Activated CD4-positive, alpha-beta T cell treated with anti-CD3 and anti-CD28 coated beads, Interleukin-2, amount 50 U/mL, for 1 hour (primary cell): Measurements from ENCODE around the gene KLC3.
"Not testable (repeated sequence)": the region's sequence is repeated elsewhere in the genome, so short reads cannot be mapped to it uniquely, and the experiment has no call there.

ENCODE experiments used
- DNase-seq: peaks from one replicate; pipeline ENCODE4 v3.0.0-alpha.2; 2020

The KLC3 gene

GRCh38 chr19:45320997-45321775, 19.4 kb upstream of the KLC3 start:
- no peak for DNase-seq

GRCh38 chr19:45321848-45322247, 18.7 kb upstream of the KLC3 start:
- DNase-seq, result no peak

GRCh38 chr19:45322311-45322710, 18.2 kb upstream of the KLC3 start:
- DNase-seq, result no peak

- DNase-seq, result no peak
Observed at GRCh38 chr19:45322744-45323281, 17.7 kb upstream of the KLC3 start, which contains the start of gene CKM. Gene CKM, minus strand, starts transcription at chr19:45322875. Its CDS starts 3,162 bp downstream, at chr19:45319713.

DNA sequence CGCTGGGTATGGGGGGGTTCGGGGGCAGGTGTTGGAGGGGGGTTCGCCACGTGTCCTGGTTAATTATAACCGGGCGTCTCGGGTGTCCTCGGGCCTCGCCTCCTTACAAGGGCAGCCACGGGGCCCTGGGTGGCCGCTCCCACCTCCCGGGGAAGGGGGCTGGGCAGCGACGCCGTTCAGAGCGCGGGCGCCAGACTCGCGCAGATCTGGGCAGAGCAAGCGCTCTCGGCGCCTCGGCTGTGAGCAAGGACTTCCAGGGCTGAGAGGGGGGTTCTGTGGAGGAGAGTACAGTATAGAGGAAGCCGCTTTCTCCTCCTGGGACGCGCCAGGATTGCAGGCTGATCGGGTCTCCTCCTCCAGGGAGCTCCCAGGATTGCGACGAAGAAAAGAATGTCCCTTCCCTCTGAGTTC, 16.9 kb upstream of the KLC3 start:
- no peak for DNase-seq

DNA sequence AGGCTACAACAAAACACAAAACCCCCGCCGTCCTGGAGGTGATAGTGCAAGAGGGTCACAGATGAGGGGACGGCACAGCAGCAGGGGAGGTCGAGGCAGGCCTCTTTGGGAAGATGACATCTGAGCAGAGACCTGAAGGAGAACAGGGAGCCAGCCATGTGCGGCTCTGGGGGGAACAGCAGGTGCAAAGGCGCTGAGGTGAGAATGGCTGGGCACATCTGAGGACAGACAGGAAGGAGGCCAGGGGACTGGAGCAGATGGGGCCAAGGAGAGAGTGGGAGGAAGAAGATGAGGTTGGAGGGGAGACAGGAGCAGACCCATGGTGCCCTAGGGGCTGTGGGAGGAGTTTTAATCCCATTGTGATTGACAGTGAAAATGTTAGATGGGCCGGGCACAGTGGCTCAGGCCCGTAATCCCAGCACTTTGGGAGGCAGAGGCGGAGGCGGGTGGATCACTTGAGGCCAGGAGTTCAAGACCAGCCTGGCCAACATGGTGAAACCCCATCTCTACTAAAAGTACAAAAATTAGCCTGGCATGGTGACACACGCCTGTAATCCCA, 16.1 kb upstream of the KLC3 start:
- no peak for DNase-seq

- no peak for DNase-seq
Observed at GRCh38 chr19:45327404-45328143, 13.0 kb upstream of the KLC3 start.

DNA sequence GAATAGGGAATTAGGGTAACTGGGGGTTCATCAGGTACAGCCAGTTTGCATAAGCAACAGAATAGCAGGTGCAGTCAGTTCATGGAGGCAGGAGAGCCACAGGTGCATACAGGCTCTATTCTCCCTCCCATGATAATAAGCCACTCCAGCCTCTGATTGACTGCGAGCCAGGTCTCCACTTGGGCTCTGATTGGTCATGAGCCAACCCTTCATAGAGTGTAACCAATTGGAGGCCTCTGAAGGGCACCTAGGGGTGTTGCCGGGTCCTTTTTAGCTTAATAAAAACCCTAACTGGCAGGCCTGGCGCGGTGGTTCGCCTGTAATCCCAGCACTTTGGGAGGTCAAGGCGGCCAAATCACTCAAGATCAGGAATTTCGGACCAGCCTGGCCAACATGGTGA, 9.1 kb upstream of the KLC3 start:
- DNase-seq, result no peak

DNA sequence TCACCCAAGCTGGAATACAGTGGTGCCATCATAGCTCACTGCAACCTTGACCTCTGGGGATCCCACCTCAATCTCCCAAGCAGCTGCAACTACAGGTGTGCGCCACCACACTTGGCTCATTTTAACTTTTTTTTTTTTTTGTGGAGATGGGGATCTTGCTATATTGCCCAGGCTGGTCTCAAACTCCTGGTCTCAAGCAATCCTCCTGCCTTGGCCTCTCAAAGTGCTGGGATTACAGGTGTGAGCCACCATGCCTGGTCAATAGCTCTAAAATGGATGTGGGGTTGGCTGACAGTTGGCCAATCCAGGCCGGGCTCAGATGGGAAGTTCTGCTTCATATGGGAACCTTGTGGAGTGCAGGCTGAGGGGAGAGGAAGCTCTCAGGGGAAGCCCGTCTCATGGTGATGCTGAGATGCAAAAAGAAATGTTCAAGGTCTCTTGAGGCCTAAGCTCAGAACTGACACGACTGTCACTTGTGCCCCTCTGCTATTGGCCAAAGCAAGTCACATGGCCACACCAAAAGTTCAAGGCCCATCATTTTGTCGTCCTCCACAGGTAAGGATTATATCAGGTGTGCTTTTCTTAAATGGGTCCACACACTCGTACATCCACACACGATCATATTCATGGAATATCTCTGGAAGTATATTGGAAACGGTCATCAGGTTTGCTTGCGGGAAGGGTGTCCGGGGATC, 6.8 kb upstream of the KLC3 start:
- no peak for DNase-seq

GRCh38 chr19:45334881-45335280, 5.7 kb upstream of the KLC3 start:
- DNase-seq, result not testable (repeated sequence)

- no peak for DNase-seq
Observed at GRCh38 chr19:45336696-45337251, 3.8 kb upstream of the KLC3 start.

GRCh38 chr19:45339629-45340028, 921 bp upstream of the KLC3 start:
- DNase-seq, result no peak

GRCh38 chr19:45340899-45341453, 426 bp downstream of the KLC3 start:
- no peak for DNase-seq

GRCh38 chr19:45342911-45343310, 2.4 kb downstream of the KLC3 start:
- DNase-seq, result no peak

DNA sequence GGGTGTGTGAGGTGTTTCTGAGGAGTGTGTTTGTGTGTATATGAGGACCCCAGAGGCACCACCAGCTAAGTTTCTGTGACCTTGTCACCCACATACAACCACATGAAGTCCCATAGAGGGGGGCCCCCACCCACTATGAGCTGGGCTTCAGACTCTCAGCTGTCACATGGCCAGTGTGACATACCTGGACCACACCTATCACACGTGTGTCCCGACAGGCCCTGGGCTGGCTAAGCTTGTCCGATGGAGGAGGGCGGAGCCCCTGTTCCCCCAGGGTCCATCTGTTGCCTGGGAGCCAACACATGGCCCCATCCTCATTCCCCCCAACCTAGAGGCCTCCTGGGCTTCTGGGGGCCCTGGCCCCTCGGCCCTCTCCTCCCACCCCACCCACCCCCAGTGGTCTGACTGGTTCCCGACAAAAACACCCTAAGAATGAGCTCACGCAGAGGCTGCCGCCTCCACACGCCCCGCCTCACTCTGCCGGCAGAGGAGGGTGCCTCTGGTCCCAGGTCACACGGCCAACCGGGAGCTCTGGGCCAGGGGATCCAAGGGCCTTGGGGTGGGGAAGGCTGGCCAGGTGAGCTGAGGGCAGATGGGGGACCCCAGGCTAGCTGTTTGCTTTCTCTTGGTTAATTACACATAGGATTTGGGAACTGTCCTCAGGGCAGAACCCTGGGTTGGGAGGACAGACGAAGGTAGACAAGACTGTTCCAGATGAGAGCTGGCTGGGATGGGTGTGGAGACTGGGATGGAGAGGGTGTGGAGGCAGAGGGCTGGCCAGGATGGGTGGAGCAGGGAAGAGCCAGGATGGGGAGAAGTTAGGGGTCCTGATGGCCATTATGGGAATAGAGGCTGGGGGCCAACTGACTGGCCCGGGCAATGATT, 4.3 kb downstream of the KLC3 start:
- DNase-seq, result no peak

- no peak for DNase-seq
Observed at GRCh38 chr19:45345506-45345860, 4.9 kb downstream of the KLC3 start.

DNA sequence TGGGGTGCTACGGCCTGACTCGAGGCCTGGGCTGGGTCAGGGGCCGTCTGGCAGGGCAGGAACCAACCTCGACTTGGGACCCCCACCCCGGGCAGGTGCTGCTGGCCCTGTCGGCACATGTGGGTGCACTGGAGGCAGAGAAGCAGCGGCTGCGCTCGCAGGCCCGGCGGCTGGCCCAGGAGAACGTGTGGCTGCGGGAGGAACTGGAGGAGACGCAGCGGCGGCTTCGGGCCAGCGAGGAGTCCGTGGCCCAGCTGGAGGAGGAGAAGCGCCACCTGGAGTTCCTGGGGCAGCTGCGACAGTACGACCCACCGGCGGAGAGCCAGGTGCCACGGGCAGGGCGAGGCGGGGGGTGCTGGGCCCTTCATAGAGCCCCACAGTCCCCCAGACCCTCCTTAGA, 5.9 kb downstream of the KLC3 start:
- DNase-seq, result no peak

DNA sequence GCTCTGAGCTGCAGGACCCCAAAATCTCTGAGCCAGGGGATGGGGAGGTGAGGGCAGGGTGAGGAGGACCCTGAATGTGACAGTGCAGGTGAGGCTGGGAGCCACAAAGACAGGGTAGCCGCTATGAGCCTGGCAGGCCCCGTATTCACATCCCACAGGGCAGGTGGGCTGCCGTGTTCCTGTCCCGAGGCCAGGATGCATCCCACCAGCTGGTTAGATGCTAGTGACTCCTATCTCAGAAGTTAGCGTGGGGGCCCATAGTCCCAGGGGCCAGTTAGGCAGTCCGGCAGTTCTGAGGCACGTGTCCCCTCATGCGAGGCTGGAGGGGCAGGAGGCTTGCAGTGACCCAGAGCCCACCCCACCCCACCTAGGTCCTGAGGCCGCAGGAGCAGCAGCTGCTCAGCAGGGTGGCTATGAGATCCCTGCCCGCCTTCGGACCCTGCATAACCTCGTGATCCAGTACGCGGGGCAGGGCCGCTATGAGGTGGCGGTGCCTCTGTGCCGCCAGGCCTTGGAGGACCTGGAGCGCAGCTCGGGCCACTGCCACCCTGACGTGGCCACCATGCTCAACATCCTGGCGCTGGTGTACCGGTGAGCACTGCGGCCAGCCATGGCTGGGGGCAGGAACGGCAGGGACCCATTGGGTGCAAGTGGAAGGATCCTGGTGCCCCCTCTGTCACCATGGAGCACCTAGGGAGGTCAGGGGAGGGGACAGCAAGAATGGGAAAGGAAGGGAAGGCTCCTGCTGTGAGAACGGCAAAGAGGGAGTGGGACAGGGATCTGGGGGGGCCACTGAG, 7.2 kb downstream of the KLC3 start:
- DNase-seq, result no peak

DNA sequence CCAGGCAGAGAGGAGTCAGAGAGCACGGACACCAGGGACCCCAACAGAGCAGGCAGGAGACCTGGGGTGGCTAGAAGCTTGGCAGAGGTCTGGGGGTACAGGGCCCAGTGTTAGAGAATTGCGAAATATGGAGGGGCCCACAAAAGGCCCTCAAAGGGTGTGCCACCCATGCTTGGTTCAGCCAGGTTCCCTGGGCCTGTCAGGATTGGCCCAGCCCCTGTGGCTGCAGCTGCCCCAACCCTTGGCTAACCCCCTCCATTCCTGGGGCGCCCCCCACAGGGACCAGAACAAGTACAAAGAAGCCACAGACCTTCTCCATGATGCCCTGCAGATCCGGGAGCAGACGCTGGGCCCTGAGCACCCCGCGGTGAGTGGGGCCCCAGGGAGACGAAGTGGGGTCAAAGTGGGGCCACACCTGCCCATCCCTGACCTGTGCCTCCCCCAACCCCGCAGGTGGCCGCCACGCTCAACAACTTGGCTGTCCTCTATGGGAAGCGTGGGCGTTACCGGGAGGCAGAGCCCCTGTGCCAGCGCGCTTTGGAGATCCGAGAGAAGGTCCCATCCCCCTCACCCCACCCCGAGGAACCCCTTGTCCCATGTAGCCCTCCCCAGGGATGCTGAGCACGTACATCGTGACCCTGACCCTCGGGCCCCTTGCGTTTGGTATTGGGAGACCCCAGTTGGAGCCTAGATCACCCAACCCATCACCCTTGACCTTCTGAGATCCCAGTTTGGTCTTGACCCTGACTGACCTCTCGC, 8.0 kb downstream of the KLC3 start:
- DNase-seq, result no peak

- no peak for DNase-seq
Observed at GRCh38 chr19:45349126-45349415, 8.5 kb downstream of the KLC3 start.
